ENCODE results near the gene MINDY4.

Gene MINDY4

DNA sequence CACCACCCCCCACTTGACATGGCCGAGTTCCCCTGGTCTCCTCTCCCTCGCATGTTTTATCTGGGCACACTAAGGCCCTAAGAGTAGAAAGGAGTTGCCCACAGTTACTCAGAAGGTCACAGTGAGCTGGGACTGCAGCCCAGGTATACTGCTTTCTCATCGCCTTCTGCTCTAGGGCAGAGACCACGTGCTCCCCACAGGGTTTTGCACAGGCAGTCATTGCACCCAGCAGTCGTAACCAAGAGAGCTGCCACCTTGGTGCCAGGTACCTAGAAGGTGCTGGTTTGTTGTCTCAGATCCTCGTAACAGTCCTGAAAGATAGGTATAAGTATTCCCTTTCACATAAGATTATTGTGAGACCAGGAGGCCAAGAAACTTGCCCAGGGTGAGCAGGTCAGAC, 1.8 kb downstream of the MINDY4 start:
- DNase-seq (ENCODE audit: low read depth in 2 of 2), result no peak

DNA sequence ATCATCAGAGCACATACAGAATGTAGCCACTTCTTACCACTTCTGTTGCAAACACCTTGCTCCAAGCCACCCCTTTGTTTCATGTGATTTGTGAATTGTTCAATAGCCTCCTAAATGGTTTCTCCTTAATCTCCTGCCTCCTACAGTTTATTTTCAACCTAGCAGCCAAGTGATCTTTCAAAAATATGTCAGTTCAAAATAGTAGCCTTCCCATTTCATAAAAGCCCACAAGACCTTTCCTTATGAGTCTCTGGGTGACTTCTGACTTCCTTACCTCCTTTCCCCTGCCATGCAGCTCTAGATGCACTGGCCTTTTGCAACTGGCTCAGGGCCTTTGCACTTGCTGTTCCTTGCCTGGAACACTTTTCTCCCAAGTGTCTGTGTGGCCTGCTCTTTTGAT, 4.8 kb downstream of the MINDY4 start:
- no peak for DNase-seq (ENCODE audit: low read depth in 2 of 2)

DNA sequence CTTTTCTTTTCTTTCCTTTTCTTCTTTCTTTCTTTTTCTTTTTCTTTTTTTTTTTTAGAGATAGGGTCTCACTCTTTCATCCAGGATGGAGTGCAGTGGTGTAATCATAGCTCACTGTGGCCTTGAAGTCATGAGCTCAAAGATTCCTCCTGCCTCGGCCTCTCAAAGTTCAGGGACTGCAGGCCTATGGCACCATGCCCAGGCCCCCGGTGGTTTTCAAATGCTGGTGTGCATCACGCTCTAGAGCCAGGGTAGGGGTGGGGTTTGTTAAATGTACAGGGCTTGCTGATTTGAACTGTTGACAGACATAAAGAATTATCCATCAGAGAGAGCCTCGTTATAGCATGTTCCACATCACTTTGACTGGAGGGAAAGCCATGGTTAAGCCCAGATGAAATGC, 5.8 kb downstream of the MINDY4 start:
- DNase-seq (ENCODE audit: low read depth in 2 of 2), result no peak

DNA sequence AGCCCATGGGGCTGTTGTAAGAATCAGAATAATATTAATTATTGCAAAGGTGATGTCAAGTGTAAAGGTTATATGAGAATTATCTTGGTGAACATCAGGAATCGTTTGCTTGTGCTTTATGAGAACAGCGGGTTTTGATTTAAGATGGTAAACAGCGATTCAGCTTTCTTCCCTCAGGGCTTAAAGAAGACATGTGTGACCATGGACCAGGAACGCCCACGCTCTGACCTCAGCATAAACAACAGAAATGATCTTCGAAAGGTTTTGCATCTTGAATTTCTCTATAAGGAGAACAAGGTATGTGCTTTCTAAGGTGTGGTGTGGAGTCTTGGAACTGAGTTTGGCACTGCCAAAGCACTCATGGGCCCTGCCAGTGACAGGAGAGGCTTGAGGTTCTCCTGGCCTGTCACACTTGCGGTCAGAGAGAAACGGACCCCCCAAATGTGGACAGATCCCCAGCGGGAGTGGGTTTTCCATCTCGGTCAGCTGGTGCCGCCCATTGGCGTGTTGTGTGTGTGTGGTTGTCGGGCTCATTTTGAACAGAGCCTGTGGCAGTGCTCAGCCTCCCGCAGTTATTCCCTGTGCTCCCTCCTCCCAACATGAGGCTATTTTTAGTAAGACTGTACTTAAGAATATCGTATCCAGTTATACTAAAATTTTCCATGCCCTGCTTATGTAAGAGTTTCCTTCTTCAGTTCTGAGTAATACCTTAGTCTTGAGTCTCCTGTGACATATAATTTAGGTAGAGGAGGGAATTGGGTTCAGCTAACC, 7.2 kb downstream of the MINDY4 start:
- DNase-seq (ENCODE audit: low read depth in 2 of 2), result no peak

DNA sequence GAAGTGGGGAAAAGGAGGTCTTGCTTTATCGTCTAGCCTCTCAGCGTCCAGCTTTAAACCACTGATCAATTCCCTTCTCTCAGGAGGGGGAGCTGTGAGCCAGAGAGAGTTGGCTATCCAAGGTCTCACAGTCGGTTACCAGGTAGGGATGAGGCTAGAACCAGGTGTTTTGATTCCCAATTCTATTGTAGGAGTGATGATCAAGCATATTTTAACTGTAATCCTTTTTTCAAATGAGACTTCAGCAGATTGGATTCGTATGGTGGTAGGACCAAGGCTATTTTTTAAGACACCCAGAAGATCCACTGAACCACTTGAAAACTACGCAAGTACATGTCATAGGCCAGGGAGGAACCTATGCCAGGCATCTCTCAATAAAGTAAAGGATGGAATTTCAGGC, 8.4 kb downstream of the MINDY4 start:
- no peak for DNase-seq (ENCODE audit: low read depth in 2 of 2)

DNA sequence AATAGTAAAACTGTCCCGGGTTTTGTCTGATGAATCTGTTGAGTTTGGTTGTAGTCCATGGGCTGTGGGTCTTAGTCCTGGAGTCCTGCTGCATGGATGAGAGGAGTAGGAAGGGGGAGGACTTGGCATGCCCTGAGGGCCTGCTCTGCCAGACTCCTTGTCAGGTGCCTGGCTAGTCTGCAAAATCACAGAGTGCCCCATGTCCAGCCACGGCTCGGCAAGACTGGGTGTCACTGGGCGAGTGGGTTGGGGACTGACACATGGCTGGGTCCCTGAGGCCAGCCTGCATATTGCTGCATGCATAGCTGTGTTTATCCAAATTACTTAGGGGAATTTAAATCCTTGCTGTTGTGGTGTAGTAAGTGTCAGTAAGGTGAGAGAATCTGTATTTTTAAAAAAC, 9.7 kb downstream of the MINDY4 start:
- no peak for DNase-seq (ENCODE audit: low read depth in 2 of 2)

DNA sequence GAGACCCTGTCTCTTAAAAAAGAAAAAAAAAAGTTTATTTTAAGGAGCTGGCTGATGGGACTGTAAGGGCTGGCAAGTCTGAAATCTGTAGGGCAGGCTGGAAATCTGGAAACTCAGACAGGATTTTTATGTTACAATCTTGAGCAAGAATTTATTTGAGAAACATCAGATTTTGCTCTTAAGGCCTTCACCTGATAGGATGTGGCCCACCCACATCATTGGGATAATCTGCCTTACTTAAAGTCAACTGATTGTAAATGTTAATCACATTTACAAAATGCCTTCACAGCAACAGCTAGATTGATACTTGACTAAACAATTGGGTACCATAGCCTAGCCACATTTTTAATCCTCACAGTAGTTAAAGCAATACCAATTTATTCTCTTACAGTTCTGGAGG, 11.5 kb downstream of the MINDY4 start:
- DNase-seq (ENCODE audit: low read depth in 2 of 2), result no peak

DNA sequence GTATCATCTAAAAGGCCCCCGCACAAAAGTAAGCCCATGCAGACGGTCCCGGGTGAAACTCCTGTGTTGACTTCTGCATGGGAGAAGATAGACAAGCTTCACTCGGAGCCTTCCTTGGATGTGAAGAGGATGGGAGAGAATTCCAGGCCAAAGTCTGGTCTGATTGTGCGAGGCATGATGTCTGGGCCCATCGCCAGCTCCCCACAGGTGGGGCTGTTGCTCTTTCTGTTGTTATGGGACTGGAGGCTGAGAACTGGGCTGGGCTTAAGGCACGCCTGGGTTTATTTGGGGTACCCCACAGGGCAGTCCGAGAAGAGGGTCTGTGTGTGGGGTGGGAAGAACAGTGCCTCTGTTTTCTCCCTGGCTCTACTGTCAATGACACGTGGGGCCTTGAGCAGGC, 14.6 kb downstream of the MINDY4 start:
- DNase-seq (ENCODE audit: low read depth in 2 of 2), result no peak

DNA sequence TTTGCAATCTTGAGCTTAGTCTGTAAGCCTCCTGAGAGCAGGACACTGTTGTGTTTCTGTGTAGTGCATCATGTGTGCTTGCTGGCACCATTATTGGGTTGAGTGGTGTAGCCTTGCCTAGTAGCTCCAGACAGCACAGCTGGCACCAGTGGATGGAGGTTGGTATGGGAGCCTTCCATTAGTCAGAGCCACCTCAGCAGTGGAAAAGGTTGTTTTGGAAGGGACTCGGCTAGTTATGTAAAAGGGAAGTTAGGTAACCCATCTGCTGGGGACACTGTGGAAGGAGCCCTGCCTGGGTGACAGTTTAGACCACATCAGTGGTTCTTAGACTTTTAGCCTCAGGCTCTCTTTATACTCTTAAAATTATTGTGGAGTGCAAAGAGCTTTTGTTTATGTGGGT, 16.3 kb downstream of the MINDY4 start:
- DNase-seq (ENCODE audit: low read depth in 2 of 2), result no peak

DNA sequence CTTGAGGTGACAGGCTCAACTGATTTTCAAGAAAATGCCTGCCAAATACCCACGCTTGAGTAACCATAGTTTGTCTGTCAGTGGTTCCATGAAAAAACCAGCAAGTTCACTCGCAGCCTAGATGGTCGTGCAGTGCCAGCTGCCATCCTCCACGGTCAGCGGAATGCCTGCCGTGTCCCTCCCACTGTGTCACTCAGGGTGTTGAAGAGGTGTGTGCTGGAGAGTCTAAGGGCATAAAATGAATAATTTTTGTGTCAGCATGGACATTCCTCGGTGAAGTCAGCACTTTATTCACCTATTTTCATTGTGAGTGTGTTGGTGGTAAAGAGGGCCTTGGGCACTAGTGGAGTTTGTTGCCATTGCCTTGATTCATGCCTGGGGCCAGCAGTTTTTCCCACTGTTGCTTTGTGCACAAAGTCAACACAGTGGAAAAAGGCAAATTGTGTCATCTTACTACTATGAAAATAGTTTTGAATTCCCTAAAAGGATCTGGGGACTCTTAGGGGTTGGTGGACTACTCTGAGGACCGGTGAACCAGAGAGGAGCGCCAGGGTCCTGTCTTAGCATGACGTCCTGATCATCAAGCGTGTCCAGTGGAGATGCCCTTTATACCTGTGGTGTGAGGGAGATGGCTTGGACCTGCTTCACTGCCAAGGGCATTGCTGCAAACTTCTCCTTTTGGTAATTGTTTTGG, 17.6 kb downstream of the MINDY4 start:
- no peak for DNase-seq (ENCODE audit: low read depth in 2 of 2)

DNA sequence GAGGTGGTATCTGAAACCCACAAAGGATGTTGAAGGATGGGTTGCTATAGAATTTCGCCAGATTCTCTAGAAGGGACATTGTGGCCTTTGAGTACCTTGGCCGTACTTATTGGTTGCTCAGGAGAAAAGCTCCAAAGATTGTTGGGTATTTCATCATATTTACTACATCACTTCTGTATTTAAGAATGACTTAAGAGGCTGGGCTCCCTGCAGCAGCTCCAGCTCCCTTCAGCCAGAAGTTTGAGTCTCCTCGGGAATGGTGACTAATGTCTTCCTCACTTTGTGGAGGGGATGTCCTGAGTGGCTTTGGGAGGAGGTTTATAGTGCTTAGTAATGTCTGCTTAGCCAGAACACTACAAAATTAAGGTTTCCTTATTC, 18.1 kb downstream of the MINDY4 start:
- no peak for DNase-seq (ENCODE audit: low read depth in 2 of 2)

DNA sequence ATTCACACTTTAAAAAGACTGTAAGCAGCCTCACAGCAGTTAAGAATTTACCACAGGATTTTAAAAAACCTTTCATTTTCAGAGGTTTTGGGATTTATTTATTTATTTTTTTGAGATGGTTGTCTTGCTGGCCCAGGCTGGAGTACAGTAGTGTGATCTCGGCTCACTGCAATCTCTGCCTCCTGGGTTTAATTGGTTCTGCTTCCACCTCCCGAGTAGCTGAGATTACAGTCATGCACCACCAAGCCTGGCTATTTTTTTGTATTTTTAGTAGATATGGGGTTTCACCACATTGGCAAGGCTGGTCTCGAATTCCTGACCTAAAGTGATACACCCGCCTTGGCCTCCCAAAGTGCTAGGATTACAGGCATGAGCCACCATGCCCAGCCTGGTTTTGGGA, 19.1 kb downstream of the MINDY4 start:
- no peak for DNase-seq (ENCODE audit: low read depth in 2 of 2)

DNA sequence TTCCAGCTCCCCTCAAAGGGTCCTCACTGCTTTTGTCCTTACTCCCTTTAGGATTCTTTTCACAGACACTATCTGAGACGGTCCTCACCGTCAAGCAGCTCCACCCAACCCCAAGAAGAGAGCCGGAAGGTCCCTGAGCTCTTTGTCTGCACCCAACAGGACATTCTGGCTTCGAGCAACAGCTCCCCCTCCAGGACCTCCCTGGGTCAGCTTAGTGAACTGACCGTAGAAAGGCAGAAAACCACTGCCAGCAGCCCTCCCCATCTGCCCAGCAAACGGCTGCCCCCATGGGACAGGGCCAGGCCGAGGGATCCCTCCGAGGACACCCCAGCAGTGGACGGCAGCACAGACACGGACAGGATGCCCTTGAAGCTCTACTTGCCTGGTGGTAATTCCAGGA, 19.9 kb downstream of the MINDY4 start:
- no peak for DNase-seq (ENCODE audit: low read depth in 2 of 2)

DNA sequence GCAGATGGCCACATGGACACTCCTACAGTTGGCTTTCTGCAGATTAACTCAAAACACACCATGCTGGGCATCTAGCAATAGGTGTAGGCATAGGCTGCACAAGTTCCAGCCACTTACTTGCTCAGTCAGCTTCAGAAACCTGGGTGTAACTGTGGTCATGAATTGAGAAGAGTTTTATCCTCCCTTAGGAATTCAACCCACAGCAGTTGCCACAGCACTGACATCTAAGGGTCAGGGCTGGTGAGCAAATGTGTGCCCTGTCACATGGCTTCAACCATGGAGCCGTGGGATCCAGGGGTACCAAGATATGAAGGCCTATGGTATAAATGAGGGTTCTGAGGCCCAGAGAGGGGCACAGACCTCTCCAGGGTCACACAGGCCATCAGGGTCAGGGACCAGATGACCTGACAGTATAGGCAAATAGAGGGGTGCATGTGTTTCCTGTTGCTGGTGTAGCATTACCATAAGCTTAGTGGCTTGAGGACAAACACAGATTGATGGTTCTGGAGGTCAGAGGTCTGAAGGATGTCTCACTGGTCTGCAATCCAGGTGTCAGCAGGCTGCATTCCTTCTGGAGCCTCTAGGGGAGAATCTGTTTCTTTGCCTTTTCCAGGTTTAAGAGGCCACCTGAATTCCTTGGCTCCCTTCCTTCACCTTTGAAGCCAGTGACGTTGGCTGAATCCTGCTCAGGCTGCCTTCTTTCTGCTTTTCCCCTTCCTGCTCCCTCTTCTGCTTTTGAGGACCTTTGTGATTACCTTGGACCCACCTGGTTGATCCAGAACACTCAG, 24.1 kb downstream of the MINDY4 start:
- no peak for DNase-seq (ENCODE audit: low read depth in 2 of 2)

DNA sequence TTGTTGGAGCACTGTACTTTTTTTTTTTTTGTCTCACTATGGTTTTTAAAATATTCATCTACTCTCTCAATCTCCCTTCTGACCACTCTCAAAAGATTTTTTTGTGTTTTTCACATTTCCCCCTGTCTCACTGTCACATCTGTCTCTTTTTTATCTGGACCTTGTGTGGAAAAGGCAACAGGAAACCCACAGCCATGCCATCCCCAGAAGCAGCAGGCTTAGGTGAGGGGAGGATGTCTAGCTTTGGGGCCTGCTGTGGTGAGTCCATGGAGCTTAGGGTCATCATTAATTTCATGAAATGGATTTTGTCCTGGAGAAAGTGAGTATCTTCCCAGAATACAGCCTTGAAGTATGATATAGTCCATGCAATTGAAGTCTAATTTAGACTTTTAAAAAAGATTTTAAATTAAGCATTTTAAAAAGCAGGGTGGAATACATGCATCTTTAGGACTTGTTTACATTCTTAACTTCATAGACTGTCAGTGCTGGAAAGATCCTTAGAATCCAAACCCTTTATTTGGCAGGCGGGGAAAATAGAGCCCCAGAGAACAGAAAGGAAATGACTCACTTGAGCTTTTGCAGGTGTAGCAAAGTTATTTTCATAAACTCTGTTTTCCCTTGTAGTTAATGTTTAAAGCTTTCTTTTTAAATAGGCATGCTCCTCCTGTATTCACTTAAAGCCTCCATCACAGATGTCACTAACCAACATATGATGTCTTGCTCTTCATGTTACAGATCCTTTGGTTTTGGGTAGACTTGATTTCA, 25.1 kb downstream of the MINDY4 start:
- DNase-seq (ENCODE audit: low read depth in 2 of 2), result no peak

DNA sequence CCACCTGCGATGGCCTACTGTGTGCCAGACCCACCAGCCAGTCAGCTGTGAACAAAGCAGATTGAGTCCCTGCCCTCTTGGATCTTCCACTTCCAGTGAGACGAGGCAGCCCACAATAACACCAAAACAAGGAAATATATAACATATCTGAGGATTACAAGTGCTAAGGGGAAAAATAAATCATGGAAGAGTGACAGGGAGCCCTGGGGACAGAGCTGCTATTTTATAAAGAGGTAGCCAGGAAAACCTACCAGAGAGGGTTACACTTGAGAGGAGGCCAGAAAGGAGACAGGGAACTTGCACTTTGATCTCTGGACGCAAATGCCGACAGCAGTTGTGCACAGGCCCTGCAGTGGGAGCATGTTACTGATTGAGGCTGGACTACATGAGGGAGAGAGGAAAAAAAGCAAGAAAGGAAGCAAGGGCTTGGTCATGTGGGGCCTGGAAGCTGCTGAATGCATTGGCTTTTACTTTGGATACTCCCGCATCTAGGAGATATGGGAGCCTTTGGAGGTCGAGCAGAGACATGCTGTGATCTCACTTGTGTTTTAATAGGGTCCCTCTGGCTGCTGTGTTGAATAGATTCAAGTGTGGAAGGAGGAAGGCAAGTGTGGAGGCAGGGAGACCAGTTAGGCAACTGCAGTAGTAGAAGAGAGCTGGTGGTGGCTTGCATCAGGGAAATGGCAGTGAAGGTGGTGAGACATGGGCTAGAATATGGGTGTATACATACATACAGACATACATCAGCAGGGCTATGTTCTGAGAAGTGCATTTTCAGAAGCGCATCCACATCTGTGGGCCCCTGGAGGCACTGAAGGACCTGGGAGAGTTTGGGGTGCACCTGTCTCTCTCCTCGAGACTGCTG, 26.2 kb downstream of the MINDY4 start:
- no peak for DNase-seq (ENCODE audit: low read depth in 2 of 2)

DNA sequence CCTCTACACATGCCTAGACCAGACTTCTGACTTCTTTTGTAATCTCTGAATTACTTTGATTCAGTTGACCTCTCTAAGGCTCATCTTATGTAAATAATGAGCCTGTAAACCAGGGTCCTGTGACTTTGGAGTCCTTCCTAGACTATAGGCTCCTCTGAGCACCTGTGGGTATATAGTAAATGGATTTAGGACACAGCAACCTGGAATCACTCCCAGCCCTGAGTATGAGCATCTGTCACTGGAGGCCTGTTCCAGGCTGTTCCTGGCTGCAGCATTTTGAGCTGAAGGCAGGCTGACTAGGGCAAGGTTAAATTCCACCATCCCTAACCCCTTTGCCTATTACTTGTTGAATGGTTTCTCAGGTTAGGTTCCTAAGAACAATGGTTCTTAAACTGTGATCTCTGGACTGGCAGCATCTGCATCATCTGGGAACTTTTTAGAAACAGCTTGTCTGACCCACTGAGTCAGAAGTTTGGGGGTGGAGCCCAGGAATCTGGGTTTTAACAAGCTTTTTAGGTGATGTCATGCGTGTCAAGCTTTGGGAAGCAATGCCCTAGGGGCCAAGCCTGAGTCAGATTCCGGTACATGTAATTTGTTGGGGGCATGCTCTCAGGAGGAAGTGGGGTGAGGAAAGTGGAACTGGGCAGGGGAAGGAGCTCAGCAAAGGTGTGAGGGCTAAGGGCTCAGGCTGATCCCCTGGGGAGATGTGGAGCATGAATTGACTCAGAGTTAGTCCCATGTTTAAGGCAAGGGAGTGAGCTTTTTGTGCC, 28.2 kb downstream of the MINDY4 start:
- no peak for DNase-seq (ENCODE audit: low read depth in 2 of 2)

DNA sequence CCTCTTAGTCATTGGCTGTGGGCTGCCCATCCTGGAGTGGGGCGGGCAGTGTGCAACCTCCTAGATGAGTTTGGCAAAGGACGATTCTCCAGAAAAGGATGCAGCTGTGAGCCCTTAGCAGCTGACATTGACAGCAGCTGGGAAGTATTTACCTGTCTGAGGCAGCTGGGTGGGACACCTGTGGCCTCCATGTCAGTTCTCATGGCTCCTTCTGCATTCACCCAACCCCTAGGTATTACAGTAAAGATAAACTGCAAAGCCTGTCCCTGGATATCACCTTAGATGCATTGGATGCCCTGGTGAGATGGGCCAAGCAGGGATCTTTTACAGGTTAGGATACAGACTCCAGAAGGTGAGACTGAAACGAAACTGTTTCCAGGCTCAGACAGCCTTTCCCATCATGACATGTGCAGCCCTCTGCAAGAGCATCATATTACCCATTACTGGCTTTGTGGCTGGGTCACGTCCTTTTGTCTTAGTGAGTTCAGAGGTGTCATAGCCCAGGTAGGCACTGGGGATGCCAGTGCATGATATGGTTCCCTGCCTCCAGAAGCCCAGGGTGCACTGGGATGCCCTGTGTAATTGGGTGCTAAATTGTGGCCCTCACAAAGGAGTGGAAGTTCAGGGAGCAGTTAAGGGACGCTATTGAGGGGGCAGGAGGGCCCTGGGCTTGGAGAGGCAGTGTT, 28.9 kb downstream of the MINDY4 start:
- no peak for DNase-seq (ENCODE audit: low read depth in 2 of 2)

DNA sequence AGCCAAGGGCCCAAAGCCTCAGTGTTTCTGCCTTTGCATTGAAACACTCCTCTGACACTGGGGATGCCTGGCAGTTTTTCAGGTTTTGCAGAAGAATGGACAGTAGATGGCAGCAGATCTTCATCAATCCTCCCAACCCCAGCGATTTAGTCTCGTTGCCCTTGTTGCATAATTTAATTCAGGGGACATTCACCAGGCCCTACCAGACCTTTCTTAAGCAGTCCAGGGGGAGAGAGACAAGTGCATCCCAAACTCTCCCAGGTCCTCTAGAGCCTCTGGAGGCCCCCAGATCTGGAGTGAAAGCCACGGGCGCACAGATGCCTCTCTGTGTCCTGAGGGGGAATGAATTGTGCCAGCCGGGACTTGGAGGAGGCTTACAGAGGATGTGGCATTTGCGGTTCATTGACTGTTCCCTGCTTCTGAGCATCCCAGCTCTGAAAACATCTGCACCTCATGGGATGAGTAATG, 29.6 kb downstream of the MINDY4 start:
- DNase-seq (ENCODE audit: low read depth in 2 of 2), result no peak

DNA sequence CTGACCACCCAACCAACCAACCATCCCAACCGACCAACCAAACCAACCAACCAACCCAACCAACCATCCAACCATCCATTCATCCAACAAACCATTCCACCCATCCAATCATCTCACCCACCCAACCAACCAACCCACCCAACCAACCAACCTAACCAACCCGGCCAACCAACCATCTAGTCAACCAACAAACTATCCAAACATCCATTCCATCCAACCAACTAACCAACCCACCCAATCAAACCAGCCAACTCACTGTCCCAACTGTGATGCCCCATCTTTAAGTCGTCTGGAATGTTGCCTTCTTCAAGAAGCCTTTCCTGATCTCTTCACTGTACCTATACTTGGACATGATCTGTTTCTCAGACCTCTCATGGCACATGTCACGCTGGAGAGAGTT, 31.6 kb downstream of the MINDY4 start:
- no peak for DNase-seq (ENCODE audit: low read depth in 2 of 2)
